Effector memory CD4-positive, alpha-beta T cell (primary cell): ENCODE measurements around the gene FABP6.

Experiments used
- DNase-seq, 3 donors: peaks; one replicate each; pipeline ENCODE4 v3.0.0-alpha.2; 2020
- H3K27ac ChIP-seq: 2 replicates; pipeline ENCODE4 v1.7.0; 2013; ENCODE audit warnings: mild to moderate bottlenecking, low read length, moderate library complexity; ENCODE audit not compliant: insufficient read depth, poor library complexity, severe bottlenecking
- H3K27me3 ChIP-seq: replicated peaks from 2 replicates; pipeline ENCODE4 v1.7.0; 2013; ENCODE audit warnings: mild to moderate bottlenecking, low read length; ENCODE audit not compliant: insufficient read depth, control insufficient read depth, poor library complexity, severe bottlenecking
- H3K36me3 ChIP-seq: 2 replicates; pipeline ENCODE4 v1.7.0; 2013; ENCODE audit warnings: mild to moderate bottlenecking, low read length, moderate library complexity; ENCODE audit not compliant: control insufficient read depth, insufficient read depth
- H3K4me1 ChIP-seq: 2 replicates; pipeline ENCODE4 v1.7.0; 2013; ENCODE audit warnings: low read length, mild to moderate bottlenecking; ENCODE audit not compliant: control insufficient read depth, insufficient read depth, poor library complexity, severe bottlenecking
- H3K4me3 ChIP-seq: 2 replicates; pipeline ENCODE4 v1.7.0; 2013; ENCODE audit warnings: low read length, low read depth, mild to moderate bottlenecking; ENCODE audit not compliant: insufficient read depth, poor library complexity, severe bottlenecking
- H3K9me3 ChIP-seq: 2 replicates; pipeline ENCODE4 v1.7.0; 2013; ENCODE audit warnings: mild to moderate bottlenecking, low read length, moderate library complexity; ENCODE audit not compliant: control insufficient read depth
- total RNA-seq, 3 donors: gene quantifications; one replicate each; lab custom pipeline; 2026; lab: John Stamatoyannopoulos, UW

Gene FABP6, protein sequence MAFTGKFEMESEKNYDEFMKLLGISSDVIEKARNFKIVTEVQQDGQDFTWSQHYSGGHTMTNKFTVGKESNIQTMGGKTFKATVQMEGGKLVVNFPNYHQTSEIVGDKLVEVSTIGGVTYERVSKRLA
- total RNA-seq, result 0 reads per million in 3 donors

DNA sequence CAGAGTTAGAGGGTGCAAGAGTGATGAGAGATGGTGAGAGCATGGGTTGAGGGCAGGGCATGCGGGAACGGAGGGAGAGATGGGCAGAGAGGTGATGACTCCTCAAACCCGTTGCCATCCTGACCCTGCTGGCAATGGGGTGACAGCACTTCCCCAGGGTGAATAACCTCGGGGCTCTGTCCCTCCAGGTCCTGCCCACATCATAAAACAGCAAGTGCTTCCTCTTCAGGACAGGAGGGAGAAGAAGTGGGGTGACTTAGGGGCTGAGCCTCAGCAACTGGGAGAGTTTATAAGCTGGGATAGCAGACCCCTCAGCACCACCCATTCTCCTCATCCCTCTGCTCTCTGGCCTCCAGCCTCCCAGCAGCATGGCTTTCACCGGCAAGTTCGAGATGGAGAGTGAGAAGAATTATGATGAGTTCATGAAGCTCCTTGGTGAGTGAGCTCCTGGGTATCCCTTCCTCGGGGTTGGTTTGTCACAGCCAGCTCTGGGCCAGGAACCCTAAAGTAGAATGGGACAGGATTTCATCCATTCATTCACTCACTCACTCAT, at the start of gene FABP6:
TSS of gene FABP6 (plus strand) at position 317 of the 553 bp plus-strand sequence. CDS start at position 369, 52 bp downstream.
- H3K9me3 ChIP-seq, result no peaks in the 10 kb centered on the region
- no peak for DNase-seq
- no peak within 1 kb of the TSS for H3K4me3 ChIP-seq
- no peaks in the 10 kb centered on the region for H3K4me1 ChIP-seq
- H3K27ac ChIP-seq, result no peak within 1 kb of the TSS
- no peaks in the 10 kb centered on the region for H3K36me3 ChIP-seq
- H3K27me3 ChIP-seq, result no peaks in the 10 kb centered on the region

DNA sequence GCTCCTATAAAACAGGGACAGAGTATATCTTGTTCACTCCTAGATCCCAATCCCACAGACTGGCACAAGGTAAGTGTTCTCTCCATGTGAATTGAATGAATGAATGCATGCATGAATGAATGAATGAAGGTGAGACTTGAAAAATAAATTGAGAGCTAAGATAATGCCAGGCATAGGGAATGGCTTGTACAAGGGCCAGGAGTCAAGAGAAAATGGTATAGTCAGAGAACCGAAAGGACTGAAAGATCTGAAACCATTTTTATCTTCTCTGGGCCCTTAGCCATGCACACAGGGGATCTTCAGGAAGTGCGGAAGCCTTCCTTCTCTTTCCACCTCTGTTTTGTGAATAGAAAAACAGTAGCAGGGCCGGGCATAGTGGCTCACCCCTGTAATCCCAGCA, 48.4 kb upstream of the FABP6 start:
- Histone ChIP-seq H3K9me3 (no peaks in the 10 kb centered on the region), H3K4me3 (no peak overlapping the region), H3K4me1 (no peaks in the 10 kb centered on the region), H3K27ac (no peak overlapping the region), H3K36me3 (no peaks in the 10 kb centered on the region), H3K27me3 (no peaks in the 10 kb centered on the region)
- no peak for DNase-seq

DNA sequence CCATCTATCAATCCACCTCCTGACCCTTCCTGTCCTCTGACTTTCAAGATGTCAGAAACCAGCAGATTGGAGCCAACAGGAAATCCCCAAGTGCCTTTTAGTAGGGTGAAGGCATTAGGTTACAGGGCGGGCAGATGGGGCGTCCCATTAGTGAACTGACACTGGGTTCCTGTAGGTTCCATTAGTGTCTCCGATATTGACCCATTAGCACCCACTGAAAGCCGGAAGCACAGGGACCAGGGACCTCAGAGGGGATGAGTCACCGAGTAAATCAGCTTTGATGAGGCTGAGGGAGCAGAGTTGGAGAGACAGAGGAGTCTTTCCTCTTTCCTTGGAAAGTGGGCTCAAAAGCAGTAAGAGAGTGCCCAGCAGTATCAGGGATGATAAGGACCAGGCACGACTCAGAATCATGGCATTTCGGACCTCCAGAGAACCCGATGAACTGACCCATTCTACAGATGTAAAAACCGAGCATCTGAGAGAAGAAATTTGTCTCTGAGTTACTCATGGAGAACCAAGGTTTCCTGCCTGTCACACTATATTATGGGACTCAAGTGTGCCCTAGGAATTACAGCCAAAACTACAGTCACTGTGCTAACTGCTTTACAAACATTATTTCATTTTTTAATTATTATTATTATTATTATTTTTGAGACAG, 47.2 kb upstream of the FABP6 start:
- DNase-seq, result no peak
- Histone ChIP-seq H3K9me3 (no peaks in the 10 kb centered on the region), H3K4me1 (no peaks in the 10 kb centered on the region), H3K27ac (no peak overlapping the region), H3K27me3 (no peaks in the 10 kb centered on the region), H3K4me3 (no peak overlapping the region), H3K36me3 (no peaks in the 10 kb centered on the region)

DNA sequence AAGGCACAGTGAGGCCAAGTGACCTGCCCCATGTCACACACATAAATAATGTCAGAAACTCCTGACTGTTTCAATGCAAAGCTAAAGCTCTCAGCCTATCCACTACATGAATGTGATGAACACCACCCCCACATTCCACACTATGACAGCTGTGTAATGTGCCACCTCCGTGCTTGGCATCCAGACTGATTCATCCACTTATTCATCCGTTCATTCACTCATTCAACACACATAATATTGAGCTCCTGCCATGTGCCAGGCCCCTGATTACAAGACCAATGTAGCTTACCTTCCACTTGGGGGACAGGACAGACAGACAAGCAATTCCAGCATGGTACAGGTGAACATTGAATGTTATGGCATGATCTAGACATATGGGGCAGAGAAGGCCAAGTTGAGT, 46.2 kb upstream of the FABP6 start:
- Histone ChIP-seq H3K4me1 (no peaks in the 10 kb centered on the region), H3K27ac (no peak overlapping the region), H3K36me3 (no peaks in the 10 kb centered on the region), H3K4me3 (no peak overlapping the region), H3K9me3 (no peaks in the 10 kb centered on the region), H3K27me3 (no peaks in the 10 kb centered on the region)
- no peak for DNase-seq

DNA sequence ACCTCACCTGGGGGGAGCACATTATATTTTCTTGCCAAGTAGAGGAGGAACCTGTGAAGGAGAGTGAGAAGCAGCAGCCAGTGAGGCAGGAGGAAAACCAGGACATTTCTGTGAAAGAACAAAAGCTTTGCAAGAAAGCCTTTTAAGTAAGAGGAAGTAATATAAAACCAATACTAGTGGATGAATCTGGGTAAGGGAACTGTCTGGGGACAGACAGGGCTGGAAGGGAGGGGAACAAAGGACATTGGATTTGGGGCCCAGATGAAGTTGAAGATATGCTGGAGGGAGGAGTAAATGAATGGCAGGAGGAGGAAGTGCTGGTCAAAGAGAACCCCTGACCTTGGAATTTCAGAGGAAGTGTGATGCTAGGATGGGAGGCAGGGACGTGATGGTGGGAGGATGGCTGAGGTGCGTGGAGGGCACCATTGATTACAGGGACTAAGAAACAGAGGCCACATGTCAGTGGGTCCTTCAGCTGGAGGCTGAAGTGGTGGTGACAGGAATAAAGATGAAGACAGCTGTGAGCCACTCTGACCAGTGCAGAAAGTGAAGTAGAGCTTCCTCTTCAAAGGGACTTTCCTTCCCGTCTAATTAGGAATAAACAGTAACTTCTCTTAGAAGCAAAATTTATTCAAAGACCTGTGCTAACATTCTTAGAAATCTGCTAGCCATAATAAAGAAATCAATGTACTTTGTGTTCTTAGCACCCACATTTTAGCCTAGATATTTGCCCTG, 43.5 kb upstream of the FABP6 start:
- H3K36me3 ChIP-seq, result no peaks in the 10 kb centered on the region
- H3K27ac ChIP-seq, result no peak overlapping the region
- no peaks in the 10 kb centered on the region for H3K9me3 ChIP-seq
- H3K4me3 ChIP-seq, result no peak overlapping the region
- no peaks in the 10 kb centered on the region for H3K27me3 ChIP-seq
- no peak for DNase-seq
- H3K4me1 ChIP-seq, result no peaks in the 10 kb centered on the region

DNA sequence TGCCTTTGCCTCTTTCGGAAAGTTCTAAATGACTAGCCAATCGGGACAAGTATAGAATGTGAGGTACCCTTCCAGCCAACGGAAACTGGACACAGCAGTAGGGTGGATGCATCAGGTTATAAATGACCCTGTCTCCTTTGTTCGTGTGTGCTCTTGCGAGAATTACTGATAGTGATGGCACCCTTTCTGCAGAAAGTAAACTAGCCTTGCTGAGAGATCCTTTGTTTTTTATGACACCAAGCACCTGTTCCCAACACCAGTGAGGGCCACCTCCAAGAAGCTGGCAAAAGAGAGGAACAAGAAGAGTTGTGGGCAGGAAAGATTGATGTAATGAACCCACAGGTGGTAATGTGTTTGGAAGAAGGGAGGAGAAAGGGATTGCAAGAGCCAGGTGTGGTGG, 42.8 kb upstream of the FABP6 start:
- H3K4me3 ChIP-seq, result no peak overlapping the region
- H3K27me3 ChIP-seq, result no peaks in the 10 kb centered on the region
- no peaks in the 10 kb centered on the region for H3K36me3 ChIP-seq
- H3K9me3 ChIP-seq, result no peaks in the 10 kb centered on the region
- no peak overlapping the region for H3K27ac ChIP-seq
- H3K4me1 ChIP-seq, result no peaks in the 10 kb centered on the region
- DNase-seq, result no peak

DNA sequence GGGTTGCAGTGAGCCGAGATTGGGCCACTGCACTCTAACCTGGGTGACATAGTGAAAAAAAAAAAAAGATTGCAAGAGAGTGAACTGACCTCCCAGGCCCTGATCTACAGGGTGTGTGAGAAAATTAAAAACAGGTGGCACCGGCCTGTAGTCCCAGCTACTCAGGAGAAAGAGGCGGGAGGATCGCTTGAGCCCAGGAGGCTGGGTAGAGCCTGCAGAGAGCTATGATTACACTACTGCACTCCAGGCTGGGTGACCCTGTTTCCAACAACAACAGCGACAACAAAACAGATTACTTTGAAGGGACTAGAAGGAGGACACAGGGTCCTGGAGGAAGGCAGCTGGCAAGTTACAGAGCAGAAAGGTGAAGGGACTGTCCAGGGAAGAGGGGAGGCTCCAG, 42.2 kb upstream of the FABP6 start:
- H3K4me3 ChIP-seq, result no peak overlapping the region
- no peaks in the 10 kb centered on the region for H3K4me1 ChIP-seq
- H3K27me3 ChIP-seq, result no peaks in the 10 kb centered on the region
- DNase-seq, result no peak
- H3K27ac ChIP-seq, result no peak overlapping the region
- H3K9me3 ChIP-seq, result no peaks in the 10 kb centered on the region
- H3K36me3 ChIP-seq, result no peaks in the 10 kb centered on the region

DNA sequence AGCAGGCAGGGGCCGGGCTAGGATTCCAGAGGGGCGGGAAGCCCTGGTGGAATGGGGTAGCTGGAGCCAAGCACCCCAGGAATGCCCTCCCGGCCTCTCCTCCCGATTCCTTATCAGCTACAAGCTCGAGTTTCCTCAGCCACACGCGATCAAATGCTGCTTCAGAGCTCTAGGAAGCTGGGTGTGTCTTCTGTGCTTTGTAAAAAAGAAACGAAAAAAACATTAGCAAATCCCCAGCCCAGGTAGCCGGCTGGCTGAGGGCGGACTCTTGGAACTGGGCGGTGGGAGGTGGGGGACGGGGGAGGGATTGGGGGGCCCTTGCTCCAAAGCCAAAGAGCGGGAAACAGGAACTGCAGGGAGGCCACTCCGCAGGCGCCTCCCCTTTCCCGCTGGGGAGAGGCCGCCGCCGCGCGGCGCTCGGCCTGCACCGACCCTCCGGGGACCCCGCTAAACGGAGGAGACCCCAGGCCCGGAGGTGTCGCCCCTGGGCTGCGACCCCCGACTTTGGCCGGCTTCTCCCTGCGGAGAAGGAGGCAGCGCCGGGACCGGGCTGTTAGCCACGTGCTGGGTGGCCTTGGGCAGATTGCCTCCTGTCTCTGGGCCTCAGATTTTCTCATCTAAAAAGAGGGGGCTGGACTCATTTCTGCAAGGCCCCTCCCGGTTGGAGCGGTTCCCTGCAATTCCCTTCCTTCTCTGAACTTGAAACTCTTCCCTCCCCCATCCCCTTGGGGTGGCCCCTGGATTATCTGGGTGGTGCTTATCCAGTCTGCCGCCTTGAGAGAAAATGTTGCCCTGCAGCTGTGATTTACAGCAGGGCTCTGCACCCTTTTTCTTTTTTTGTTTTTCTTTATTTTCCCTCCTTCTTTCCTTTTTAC, 40.9 kb upstream of the FABP6 start:
- H3K27ac ChIP-seq, result no peak overlapping the region
- H3K4me1 ChIP-seq, result no peaks in the 10 kb centered on the region
- DNase-seq, result no peak
- H3K36me3 ChIP-seq, result no peaks in the 10 kb centered on the region
- no peak overlapping the region for H3K4me3 ChIP-seq
- H3K27me3 ChIP-seq, result no peaks in the 10 kb centered on the region
- no peaks in the 10 kb centered on the region for H3K9me3 ChIP-seq

DNA sequence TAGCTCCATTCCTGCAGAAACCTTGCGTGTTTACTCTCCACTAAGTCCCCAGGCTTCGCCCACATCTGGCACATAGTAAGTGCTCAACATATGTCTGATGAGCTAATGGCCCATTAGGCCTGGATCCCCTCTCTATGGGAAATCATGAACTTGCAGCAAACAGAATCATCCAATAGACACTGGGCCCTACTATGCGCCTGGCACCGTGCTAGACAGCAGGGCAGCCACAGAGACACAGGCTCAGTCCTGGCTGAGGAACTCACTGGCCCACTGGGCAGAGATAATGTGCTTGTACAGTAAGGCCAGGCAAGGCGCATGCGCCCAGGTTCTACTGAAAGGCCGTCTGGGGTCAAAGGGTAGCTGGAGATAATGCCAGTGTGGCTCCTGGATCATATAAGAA, 36.9 kb upstream of the FABP6 start:
- no peak for DNase-seq
- no peak overlapping the region for H3K4me3 ChIP-seq
- no peaks in the 10 kb centered on the region for H3K4me1 ChIP-seq

More for the DNA sequence above, 36.9 kb upstream of the FABP6 start:
- Histone ChIP-seq H3K27me3 (no peaks in the 10 kb centered on the region), H3K36me3 (no peaks in the 10 kb centered on the region), H3K9me3 (no peaks in the 10 kb centered on the region), H3K27ac (no peak overlapping the region)
